Ovary (tissue), 9 donors: ENCODE results near the gene ANO1. TPM values are rescaled to one million over a fixed set of nuclear protein-coding genes. Genes with fewer than 3 reads are reported as not detected.

Experiments used
- DNase-seq, 5 donors: peaks; one replicate each; pipeline ENCODE4 v3.0.0-alpha.2; 2019 to 2020
- H3K27ac ChIP-seq, 2 donors: fragments of 200-600 bp; one replicate each; pipeline versions ENCODE4 v1.5.1 to v1.8.0; 2019 to 2022
- H3K27me3 ChIP-seq: fragments of 200-600 bp; one replicate; pipeline ENCODE4 v1.8.0; 2022
- H3K36me3 ChIP-seq: fragments of 200-600 bp; sonication (generic); one replicate; pipeline ENCODE4 v1.5.1; 2019
- H3K4me1 ChIP-seq: one replicate; pipeline ENCODE4 v1.8.1; 2013; ENCODE audit warnings: mild to moderate bottlenecking, moderate library complexity; ENCODE audit not compliant: insufficient read depth
- H3K4me3 ChIP-seq: fragments of 200-600 bp; sonication (generic); one replicate; pipeline ENCODE4 v1.5.1; 2017
- H3K9me3 ChIP-seq, 2 donors: fragments of 200-600 bp in 1 of 2; sonication (generic) in 1 of 2; one replicate each; pipeline versions ENCODE4 v1.5.1 to v1.8.1; 2013 to 2019; ENCODE audit warnings: mild to moderate bottlenecking in 1 of 2, moderate library complexity in 1 of 2
- CTCF ChIP-seq, 3 donors: fragments of 450-650 bp in 2 of 3; fragments of 200-600 bp in 1 of 3; IDR thresholded peaks; one replicate each; pipeline versions ENCODE4 v1.5.1 to v1.8.0; 2016 to 2022; ENCODE audit warnings: antibody characterized with exemption in 3 of 3, mild to moderate bottlenecking in 1 of 3
- EP300 ChIP-seq: sonication (generic); formaldehyde crosslinking; IDR thresholded peaks from one replicate; pipeline ENCODE4 v1.6.1; 2017; ENCODE audit warnings: antibody characterized with exemption
- POLR2A ChIP-seq: fragments of 450-650 bp; IDR thresholded peaks from one replicate; pipeline ENCODE4 v1.6.1; 2017; ENCODE audit warnings: antibody characterized with exemption, mild to moderate bottlenecking, moderate library complexity
- WGBS, 3 donors: extraction: QIAGEN DNeasy Blood & Tissue Kit in 1 of 3; methylation state at CpG; one replicate each; pipeline versions ENCODE4 v1.1.5 to v1.1.7; 2013 to 2017; 5-methylcytosine and 5-hydroxymethylcytosine counted together
- intact Hi-C, 4 donors: fragments of 100-400 bp; cut with DNase I; formaldehyde crosslinking; loops; one replicate each; pipeline versions ENCODE4 v1.11.0 to v1.15.1; 2022 to 2023
- polyA plus RNA-seq, 2 donors: library from polyadenylated mRNA; stranded (reverse); fragments of 200-250 nt in 1 of 2; fragments of 350-450 nt in 1 of 2; fragmentation: Illumina TruSeq in 1 of 2; extraction: RNeasy Lipid Tissue Mini Kit (QIAGEN cat#74804) in 1 of 2; gene quantifications; one replicate each; pipeline ENCODE4 v1.2.3, GENCODE V29; 2013 to 2014
- total RNA-seq, 7 donors: library from RNA; depleted of rRNA in 2 of 7; stranded (reverse); fragments of >200 nt in 2 of 7; fragmentation: NEBNext Ultra II Directional in 3 of 7; extraction: Animal tissue kit (Norgen Biotek cat#: 25700) in 3 of 7; gene quantifications; one replicate each; pipeline versions ENCODE4 v1.1.0 to v1.2.4, GENCODE V29; 2016 to 2023
- donor health status: DM: no; HTN: no; CAD: no; lungs with moderate emphysema.
- donor health status: DM: no; HTN: no; CAD: no.
- donor health status: Bipolar disorder and iron deficiency.
- donor health status: DM: yes; HTN: yes; CAD: no.
- donor health status: DM: no; HTN: no; CAD: no.
- donor health status: DM: yes; HTN: yes; CAD: no.

Gene ANO1
- total and polyA plus RNA-seq, 9 donors: 1.7 to 59.1 (median 8.6) TPM

DNA sequence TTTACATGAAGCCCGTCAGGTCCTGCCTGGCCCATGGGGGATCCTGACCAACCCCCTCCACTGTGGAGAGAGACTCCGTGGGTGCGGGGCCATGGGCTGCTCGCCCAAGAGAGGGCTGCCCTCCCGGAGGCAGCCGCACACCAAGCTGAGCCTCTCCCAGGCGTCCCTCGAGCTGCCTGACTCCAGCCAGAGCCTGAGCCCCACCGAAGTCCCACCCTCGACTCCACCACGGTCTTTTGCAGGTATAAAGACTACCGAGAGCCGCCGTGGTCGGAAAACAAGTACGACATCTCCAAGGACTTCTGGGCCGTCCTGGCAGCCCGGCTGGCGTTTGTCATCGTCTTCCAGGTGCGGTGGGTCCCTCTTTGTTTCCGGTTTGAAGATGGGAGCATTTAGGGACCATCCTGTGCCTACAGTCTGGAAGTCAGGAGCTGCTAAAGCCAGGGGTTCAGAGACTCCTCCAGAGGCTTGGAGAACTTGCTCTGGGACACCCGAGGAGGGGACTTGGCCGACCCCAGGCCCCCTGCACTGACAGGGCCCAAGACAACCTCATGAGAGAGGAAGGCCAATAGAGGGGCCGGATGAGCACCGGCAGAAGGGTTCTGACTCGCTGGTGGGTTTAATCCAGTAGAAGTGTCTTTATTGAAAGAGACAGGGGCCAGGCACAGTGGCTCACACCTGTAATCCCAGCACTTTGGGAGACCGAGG, 107.4 kb downstream of the ANO1 start:
- TF ChIP-seq CTCF (IDR thresholded peaks at IDR 0.05): no peak
- TF ChIP-seq POLR2A: no peak
- TF ChIP-seq EP300: no peak
- H3K4me1 ChIP-seq: no peaks in the 10 kb centered on the region
- no peaks in the 10 kb centered on the region for H3K36me3 ChIP-seq
- no peaks in the 10 kb centered on the region for H3K9me3 ChIP-seq
- intact Hi-C loops: loop anchor here in 1 of 4 donors (5.0 kb wide), 1 partner anchor 278 kb away; no protein-coding TSS in a partner anchor
- no peak for DNase-seq
- WGBS, 3 donors: 84 to 89% (median 88%) methylated on average over 28 of the region's 28 CpGs
- no peaks in the 10 kb centered on the region for H3K27me3 ChIP-seq
- H3K4me3 ChIP-seq: no peak overlapping the region
- no peak overlapping the region for H3K27ac ChIP-seq

GRCh38 chr11:70186420-70186819, 108.3 kb downstream of the ANO1 start:
- TF ChIP-seq EP300 (no peak), POLR2A (no peak), CTCF (IDR thresholded peaks at IDR 0.05) (no peak)
- Histone ChIP-seq H3K27ac (no peak overlapping the region), H3K36me3 (no peaks in the 10 kb centered on the region), H3K4me3 (no peak overlapping the region), H3K9me3 (no peaks in the 10 kb centered on the region), H3K4me1 (no peaks in the 10 kb centered on the region), H3K27me3 (no peaks in the 10 kb centered on the region)
- intact Hi-C loops: loop anchor here in 1 of 4 donors (5.0 kb wide), 1 partner anchor 279 kb away; no protein-coding TSS in a partner anchor
- DNase-seq: no peak
- WGBS, 3 donors: 81 to 90% (median 86%) methylated on average over 6 of the region's 6 CpGs

GRCh38 chr11:70186936-70187335, 108.8 kb downstream of the ANO1 start:
- Histone ChIP-seq H3K9me3 (no peaks in the 10 kb centered on the region), H3K27me3 (no peaks in the 10 kb centered on the region), H3K27ac (no peak overlapping the region), H3K36me3 (no peaks in the 10 kb centered on the region), H3K4me3 (no peak overlapping the region), H3K4me1 (no peaks in the 10 kb centered on the region)
- DNase-seq: no peak
- WGBS, 3 donors: 79 to 82% (median 79%) methylated on average over 10 of the region's 10 CpGs
- intact Hi-C loops: loop anchor here in 1 of 4 donors (5.0 kb wide), 1 partner anchor 280 kb away; no protein-coding TSS in a partner anchor
- TF ChIP-seq POLR2A (no peak), EP300 (no peak), CTCF (IDR thresholded peaks at IDR 0.05) (no peak)

DNA sequence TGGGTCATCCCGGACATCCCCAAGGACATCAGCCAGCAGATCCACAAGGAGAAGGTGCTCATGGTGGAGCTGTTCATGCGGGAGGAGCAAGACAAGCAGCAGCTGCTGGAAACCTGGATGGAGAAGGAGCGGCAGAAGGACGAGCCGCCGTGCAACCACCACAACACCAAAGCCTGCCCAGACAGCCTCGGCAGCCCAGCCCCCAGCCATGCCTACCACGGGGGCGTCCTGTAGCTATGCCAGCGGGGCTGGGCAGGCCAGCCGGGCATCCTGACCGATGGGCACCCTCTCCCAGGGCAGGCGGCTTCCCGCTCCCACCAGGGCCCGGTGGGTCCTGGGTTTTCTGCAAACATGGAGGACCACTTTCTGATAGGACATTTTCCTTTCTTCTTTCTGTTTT, 109.7 kb downstream of the ANO1 start:
- Histone ChIP-seq H3K4me1 (no peaks in the 10 kb centered on the region), H3K36me3 (no peaks in the 10 kb centered on the region), H3K27me3 (no peaks in the 10 kb centered on the region), H3K27ac (no peak overlapping the region), H3K9me3 (no peaks in the 10 kb centered on the region), H3K4me3 (no peak overlapping the region)
- TF ChIP-seq POLR2A (no peak), CTCF (IDR thresholded peaks at IDR 0.05) (no peak), EP300 (no peak)
- 80 to 85% (median 84%) methylated on average over 15 of the region's 15 CpGs for WGBS, 3 donors
- intact Hi-C loops: loop anchor here in 1 of 4 donors (5.0 kb wide), 1 partner anchor 280 kb away; no protein-coding TSS in a partner anchor
- DNase-seq: no peak
